SK-N-SH treated with all-trans-retinoic acid at 6 μM for 48 hours (cell line): Measurements from ENCODE around the gene TMEM132D.

ENCODE experiments used
- ARNTL ChIP-seq: fragments of 450-650 bp; formaldehyde crosslinking; IDR thresholded peaks from 2 replicates; pipeline ENCODE4 v1.5.0; 2020; ENCODE audit warnings: low read depth, mild to moderate bottlenecking, moderate library complexity, borderline replicate concordance
- GLIS3 ChIP-seq: fragments of 250-450 bp; sonication (Bioruptor Pico); IDR thresholded peaks from 2 replicates; pipeline ENCODE4 v1.5.0; 2020; ENCODE audit warnings: mild to moderate bottlenecking, moderate library complexity
- PATZ1 ChIP-seq: fragments of 250-450 bp; sonication (Bioruptor Pico); IDR thresholded peaks from 2 replicates; pipeline ENCODE4 v1.8.0; 2020; ENCODE audit warnings: mild to moderate bottlenecking, moderate library complexity, borderline replicate concordance
- PPARA ChIP-seq: fragments of 250-450 bp; sonication (Bioruptor Pico); IDR thresholded peaks from 2 replicates; pipeline ENCODE4 v1.5.0; 2020; ENCODE audit warnings: mild to moderate bottlenecking, borderline replicate concordance
- RARB ChIP-seq: fragments of 250-450 bp; sonication (Bioruptor Pico); IDR thresholded peaks from 2 replicates; pipeline ENCODE4 v1.8.0; 2021; ENCODE audit warnings: mild to moderate bottlenecking, moderate library complexity
- TSHZ2 ChIP-seq: fragments of 250-450 bp; sonication (Bioruptor Pico); IDR thresholded peaks from 2 replicates; pipeline ENCODE4 v1.5.0; 2020; ENCODE audit warnings: mild to moderate bottlenecking, moderate library complexity
- ZNF8 ChIP-seq: fragments of 450-650 bp; formaldehyde crosslinking; IDR thresholded peaks from 2 replicates; pipeline ENCODE4 v1.5.0; 2020; ENCODE audit warnings: mild to moderate bottlenecking, moderate library complexity
- TF ChIP-seq, protein P1 (sequence below): fragments of 250-450 bp; sonication (Bioruptor Pico); IDR thresholded peaks from 2 replicates; pipeline ENCODE4 v1.5.1; 2020; ENCODE audit warnings: low read depth, mild to moderate bottlenecking, moderate library complexity

DNA sequence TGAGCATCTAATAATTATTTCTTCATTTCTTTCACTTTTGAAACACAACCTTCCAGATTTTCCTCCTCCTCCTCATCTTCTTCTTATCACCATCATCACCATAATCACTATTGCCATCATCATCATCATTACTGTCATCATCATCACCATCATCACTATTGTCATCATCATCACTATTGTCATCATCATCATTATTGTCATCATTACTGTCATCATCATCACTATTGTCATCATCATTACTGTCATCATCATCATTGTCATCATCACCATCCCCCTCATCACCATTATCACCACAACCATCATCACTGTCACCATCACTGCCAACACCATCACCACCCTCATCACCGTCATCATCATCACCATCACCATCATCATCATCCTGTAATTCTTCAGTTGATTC is 400.0 kb downstream of the TMEM132D start:
- no peak for TF ChIP-seq RARB
- no peak for TF ChIP-seq ARNTL (CRISPR knock-in tag)
- no peak for TF ChIP-seq PATZ1 (CRISPR knock-in tag)
- no peak for TF ChIP-seq TSHZ2 (CRISPR knock-in tag)
- TF ChIP-seq, protein P1, sequence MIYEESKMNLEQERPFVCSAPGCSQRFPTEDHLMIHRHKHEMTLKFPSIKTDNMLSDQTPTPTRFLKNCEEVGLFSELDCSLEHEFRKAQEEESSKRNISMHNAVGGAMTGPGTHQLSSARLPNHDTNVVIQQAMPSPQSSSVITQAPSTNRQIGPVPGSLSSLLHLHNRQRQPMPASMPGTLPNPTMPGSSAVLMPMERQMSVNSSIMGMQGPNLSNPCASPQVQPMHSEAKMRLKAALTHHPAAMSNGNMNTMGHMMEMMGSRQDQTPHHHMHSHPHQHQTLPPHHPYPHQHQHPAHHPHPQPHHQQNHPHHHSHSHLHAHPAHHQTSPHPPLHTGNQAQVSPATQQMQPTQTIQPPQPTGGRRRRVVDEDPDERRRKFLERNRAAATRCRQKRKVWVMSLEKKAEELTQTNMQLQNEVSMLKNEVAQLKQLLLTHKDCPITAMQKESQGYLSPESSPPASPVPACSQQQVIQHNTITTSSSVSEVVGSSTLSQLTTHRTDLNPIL (CRISPR knock-in tag), result no peak
- no peak for TF ChIP-seq GLIS3 (CRISPR knock-in tag)
- TF ChIP-seq PPARA (CRISPR knock-in tag), result no peak
- no peak for TF ChIP-seq ZNF8 (CRISPR knock-in tag)
